HG02938 (cell line): ENCODE results near the gene MC1R.
"Not testable (repeated sequence)": the region's sequence is repeated elsewhere in the genome, so short reads cannot be mapped to it uniquely, and the experiment has no call there.

Experiments used
- ATAC-seq: cut with Tn5 transposase; IDR thresholded peaks from one replicate; pipeline ENCODE4 v1.9.1; 2021; ENCODE audit warnings: mild to moderate bottlenecking, moderate library complexity; ENCODE audit not compliant: unreplicated experiment

The MC1R gene

DNA sequence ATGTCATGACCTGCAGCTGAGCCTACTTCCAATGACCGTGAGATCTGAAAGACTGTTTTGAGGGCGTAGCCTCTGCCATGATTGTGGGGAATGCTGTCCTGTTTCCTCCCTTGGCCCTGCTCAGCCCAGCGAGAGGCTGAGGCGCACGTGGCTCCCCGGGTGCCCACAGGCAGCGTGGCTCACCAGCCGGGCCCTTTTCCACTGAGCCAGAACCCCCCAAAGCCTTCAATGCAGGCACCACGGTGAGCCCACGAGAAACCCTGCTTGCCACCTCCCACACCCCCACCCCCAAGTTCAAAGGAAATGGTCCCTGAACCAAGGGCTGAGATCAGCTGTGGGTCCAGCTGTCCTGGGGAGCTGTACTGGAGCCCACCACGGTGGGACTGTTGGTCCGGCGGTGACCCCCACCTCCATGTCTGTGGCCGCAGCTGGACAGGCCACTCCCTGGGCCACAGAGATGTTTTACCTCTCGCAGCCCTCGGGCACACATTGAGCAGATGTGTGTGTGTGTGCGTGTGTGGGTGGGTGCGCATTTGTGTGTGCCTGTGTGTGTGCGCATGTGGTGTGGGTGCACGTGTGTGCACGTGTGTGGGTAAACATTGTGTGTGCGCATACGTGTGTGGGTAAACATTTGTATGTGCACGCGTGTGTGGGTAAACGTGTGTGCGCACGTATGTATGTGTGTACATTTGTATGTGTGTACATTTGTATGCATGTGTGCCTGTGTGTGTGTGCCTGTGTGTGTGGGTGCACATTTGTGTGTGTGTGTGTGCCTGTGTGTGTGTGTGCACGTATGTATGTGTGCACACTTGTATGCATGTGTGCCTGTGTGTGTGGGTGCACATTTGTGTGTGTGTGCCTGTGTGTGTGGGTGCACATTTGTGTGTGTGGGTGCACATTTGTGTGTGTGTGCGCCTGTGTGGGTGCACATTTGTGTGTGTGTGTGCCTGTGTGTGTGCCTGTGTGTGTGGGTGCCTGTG, 5.0 kb upstream of the MC1R start:
- ATAC-seq = no peak

DNA sequence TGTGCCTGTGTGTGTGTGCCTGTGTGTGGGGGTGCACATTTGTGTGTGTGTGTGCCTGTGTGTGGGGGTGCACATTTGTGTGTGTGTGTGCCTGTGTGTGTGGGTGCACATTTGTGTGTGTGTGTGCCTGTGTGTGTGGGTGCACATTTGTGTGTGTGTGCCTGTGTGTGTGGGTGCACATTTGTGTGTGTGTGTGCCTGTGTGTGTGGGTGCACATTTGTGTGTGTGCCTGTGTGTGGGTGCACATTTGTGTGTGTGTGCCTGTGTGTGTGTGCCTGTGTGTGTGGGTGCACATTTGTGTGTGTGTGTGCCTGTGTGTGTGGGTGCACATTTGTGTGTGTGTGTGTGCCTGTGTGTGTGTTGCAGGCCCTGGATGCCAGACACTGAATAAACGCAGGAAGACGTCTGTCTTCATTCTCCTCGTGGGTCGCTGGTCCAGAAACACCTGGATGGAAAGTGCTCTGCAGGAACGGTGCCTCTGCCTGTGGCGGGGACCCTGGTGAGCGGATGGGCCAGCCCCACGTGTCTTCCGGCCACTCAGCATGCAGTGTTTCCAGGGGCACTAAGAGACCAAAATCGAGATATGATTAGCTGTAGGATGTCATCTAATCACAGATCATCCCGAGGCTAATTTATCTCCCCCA, 3.9 kb upstream of the MC1R start:
- not testable (repeated sequence) for ATAC-seq

GRCh38 chr16:89915303-89916232, 3.1 kb upstream of the MC1R start:
- ATAC-seq = no peak

- peak; percentile 66 for ATAC-seq
These were observed 749 bp upstream of the MC1R start for GRCh38 chr16:89917773-89918452.

- ATAC-seq = no peak
These were observed 1.1 kb downstream of the MC1R start for GRCh38 chr16:89919535-89920406.

- ATAC-seq = no peak
These were observed 2.1 kb downstream of the MC1R start for GRCh38 chr16:89920723-89921122.

- no peak for ATAC-seq
These were observed 2.6 kb downstream of the MC1R start for GRCh38 chr16:89921131-89921701.

- ATAC-seq = no peak
These were observed 3.2 kb downstream of the MC1R start for GRCh38 chr16:89921702-89922476.

DNA sequence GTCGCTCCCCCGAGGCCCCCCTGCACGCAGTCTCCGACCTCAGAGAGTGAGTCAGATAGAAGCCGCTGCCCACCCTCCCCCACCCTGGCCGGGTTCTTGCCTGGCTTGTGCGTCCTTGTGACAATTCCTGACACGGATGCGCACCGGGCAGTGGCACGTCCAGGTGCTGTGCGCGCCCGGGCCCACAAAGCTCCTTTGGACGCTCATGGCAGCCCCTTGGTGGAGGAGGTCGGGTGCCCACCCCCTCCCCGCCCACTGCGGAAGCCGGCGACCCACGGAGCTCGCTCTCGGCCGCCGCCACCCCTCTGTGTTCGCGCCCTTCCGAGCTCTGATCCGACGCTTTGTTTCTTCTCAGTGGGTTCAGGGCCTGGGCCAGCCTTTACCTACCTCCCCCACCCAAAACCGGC, 3.8 kb downstream of the MC1R start:
- ATAC-seq = no peak

- no peak for ATAC-seq
These were observed 4.4 kb downstream of the MC1R start, which contains the start of gene TUBB3 for GRCh38 chr16:89922884-89923639. Gene TUBB3, plus strand, starts transcription at chr16:89923342. Its CDS starts 60 bp downstream, at chr16:89923402.

- no peak for ATAC-seq
These were observed 5.1 kb downstream of the MC1R start for GRCh38 chr16:89923640-89924296.

- ATAC-seq = no peak
These were observed 5.7 kb downstream of the MC1R start for GRCh38 chr16:89924297-89924924.

GRCh38 chr16:89924925-89925307, 6.3 kb downstream of the MC1R start:
- ATAC-seq = no peak

GRCh38 chr16:89925596-89926079, 7.0 kb downstream of the MC1R start:
- no peak for ATAC-seq

GRCh38 chr16:89931305-89931896, 12.7 kb downstream of the MC1R start:
- no peak for ATAC-seq

GRCh38 chr16:89931964-89932363, 13.3 kb downstream of the MC1R start:
- ATAC-seq = no peak
